Suprapubic skin (tissue), 4 donors: ENCODE data around the gene SVIL.

ENCODE experiments used
- CTCF ChIP-seq, 2 donors: fragments of 200-600 bp in 1 of 2; fragments of 450-650 bp in 1 of 2; sonication (generic) in 1 of 2; IDR thresholded peaks; one replicate each; pipeline ENCODE4 v1.5.1; 2016 to 2019; ENCODE audit warnings: antibody characterized with exemption in 2 of 2, mild to moderate bottlenecking in 1 of 2, moderate library complexity in 1 of 2
- POLR2A ChIP-seq, 2 donors: fragments of 450-650 bp; IDR thresholded peaks; one replicate each; pipeline ENCODE4 v1.6.1; 2017; ENCODE audit warnings: antibody characterized with exemption in 2 of 2, mild to moderate bottlenecking in 2 of 2, moderate library complexity in 2 of 2
- POLR2AphosphoS5 ChIP-seq, 3 donors: sonication (generic); formaldehyde crosslinking; IDR thresholded peaks; one replicate each; pipeline ENCODE4 v1.6.1; 2017; ENCODE audit warnings: antibody characterized with exemption in 3 of 3

DNA sequence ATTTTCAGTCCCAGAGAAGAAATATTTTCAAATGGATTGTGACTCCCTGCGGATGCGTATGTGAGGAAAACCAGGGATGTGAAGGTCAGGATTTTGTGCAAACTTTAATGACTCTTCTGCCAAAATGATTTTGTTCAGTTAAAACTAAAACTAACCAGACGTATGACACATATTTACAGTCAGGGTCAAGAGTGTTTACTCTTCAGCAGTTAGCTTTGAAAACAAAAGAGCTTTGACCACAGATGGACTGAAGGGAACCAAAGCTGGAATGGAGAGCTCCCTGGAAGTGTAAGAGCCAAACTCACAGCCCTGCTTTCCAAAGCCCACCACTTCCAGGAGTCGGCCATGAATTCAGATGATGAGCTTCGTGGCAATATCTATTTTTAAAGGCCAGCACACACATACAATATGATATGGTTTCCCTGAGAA is 15.5 kb downstream of the SVIL start:
- no peak for TF ChIP-seq CTCF (IDR thresholded peaks at IDR 0.05)
- no peak for TF ChIP-seq POLR2A (IDR thresholded peaks at IDR 0.05)
- TF ChIP-seq POLR2AphosphoS5 (IDR thresholded peaks at IDR 0.05) = no peak
